ENCODE data around the gene PGAP2.

DNA sequence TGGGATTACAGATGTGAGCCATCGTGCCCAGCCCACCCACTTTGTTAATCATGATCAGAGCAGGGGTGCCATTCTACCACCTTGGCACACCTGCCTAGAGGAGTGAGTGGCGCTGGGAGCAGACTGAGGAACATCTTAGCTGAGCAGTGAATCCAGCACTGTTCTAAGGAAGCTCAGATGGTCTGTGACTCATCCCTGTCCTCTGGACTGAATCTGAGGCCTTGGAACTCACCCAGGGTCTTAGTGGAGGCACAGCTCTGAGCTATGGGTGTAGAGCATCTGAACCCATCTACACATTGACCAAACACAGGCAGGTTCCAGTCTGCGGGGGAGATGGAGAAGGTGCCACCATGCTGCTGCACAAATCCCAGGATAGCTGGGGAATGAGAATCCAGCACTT, 14.9 kb downstream of the PGAP2 start:
- TF ChIP-seq EZH2 (IDR thresholded peaks at IDR 0.05; ENCODE audit: borderline replicate concordance, insufficient read depth, low read depth, low read length, poor library complexity, severe bottlenecking): no peak
- TF ChIP-seq, protein P1, sequence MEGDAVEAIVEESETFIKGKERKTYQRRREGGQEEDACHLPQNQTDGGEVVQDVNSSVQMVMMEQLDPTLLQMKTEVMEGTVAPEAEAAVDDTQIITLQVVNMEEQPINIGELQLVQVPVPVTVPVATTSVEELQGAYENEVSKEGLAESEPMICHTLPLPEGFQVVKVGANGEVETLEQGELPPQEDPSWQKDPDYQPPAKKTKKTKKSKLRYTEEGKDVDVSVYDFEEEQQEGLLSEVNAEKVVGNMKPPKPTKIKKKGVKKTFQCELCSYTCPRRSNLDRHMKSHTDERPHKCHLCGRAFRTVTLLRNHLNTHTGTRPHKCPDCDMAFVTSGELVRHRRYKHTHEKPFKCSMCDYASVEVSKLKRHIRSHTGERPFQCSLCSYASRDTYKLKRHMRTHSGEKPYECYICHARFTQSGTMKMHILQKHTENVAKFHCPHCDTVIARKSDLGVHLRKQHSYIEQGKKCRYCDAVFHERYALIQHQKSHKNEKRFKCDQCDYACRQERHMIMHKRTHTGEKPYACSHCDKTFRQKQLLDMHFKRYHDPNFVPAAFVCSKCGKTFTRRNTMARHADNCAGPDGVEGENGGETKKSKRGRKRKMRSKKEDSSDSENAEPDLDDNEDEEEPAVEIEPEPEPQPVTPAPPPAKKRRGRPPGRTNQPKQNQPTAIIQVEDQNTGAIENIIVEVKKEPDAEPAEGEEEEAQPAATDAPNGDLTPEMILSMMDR (IDR thresholded peaks at IDR 0.05): no peak

Measured in B cell (primary cell).